Measurements from ENCODE around the gene FKBP10. TPM values are rescaled to one million over a fixed set of nuclear protein-coding genes. Genes with fewer than 3 reads are reported as not detected.
"Not testable (repeated sequence)": the region's sequence is repeated elsewhere in the genome, so short reads cannot be mapped to it uniquely, and the experiment has no call there.

The FKBP10 gene
- total RNA-seq, 4 donors from 2014 or later, result 4.2 to 25.4 (median 6.8) TPM

DNA sequence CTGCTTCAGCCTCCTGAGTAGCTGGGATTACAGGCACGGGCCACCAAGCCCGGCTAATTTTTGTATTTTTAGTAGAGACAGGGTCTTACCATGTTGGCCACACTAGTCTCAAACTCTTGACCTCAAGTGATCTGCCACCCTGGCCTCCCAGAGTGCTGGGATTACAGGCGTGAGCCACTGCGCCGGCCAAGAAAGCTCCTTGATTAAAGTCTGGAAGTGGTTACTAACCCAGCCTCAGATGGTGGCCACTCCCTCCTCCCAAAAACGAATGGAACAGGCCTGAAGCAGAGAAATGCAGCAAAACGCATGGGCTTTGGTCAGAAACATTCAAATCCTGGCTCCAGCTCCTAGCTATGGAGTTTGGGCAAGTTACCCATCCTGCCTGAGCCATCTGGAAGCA is 11.3 kb downstream of the FKBP10 start:
- WGBS, 2 donors, result 53 to 57% methylated on average over 6 to 7 of the region's 7 CpGs
- no peak for DNase-seq (ENCODE audit: low spot score in 2 of 2)
- H3K4me3 ChIP-seq (ENCODE audit: low read depth, poor library complexity, severe bottlenecking), result no peak overlapping the region
- intact Hi-C loops (cut with DNase I; ENCODE audit: low total_unique reads), result no loop called here
- TF ChIP-seq, protein P1, sequence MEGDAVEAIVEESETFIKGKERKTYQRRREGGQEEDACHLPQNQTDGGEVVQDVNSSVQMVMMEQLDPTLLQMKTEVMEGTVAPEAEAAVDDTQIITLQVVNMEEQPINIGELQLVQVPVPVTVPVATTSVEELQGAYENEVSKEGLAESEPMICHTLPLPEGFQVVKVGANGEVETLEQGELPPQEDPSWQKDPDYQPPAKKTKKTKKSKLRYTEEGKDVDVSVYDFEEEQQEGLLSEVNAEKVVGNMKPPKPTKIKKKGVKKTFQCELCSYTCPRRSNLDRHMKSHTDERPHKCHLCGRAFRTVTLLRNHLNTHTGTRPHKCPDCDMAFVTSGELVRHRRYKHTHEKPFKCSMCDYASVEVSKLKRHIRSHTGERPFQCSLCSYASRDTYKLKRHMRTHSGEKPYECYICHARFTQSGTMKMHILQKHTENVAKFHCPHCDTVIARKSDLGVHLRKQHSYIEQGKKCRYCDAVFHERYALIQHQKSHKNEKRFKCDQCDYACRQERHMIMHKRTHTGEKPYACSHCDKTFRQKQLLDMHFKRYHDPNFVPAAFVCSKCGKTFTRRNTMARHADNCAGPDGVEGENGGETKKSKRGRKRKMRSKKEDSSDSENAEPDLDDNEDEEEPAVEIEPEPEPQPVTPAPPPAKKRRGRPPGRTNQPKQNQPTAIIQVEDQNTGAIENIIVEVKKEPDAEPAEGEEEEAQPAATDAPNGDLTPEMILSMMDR (IDR thresholded peaks at IDR 0.05), result no peak
- no peak for TF ChIP-seq POLR2A (IDR thresholded peaks at IDR 0.05)

DNA sequence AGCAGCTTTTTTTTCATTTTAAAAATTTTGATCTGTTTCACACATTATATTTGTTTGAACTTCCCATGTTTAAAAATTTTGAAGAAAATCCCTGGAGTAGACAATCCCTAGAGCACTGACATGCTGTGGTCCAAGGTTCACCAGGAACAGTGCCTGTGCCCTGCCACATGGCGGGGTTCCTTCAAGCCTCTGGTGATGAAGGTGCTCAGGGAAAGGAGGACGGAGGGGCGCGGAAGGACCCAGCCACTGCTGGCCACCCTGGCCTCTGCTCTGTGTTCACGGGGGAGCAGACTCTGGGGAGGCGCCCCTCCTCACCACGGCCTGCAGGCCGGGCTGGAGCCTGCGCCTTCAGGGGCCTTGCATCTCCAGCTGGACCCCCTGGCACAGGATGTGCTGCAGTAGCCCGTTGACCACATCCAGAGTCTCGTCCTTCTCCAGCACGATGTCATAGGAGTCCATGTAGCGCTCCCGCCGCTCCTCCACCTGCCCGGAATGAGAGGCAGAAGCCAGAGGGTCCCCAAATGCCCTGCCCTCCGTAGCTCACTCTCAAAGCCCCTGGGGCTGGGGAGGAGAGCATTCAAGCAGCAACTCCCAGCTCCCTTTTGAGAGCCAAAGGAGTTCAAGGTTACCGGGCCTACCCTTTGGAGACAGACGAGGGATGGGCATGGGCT is 12.5 kb downstream of the FKBP10 start:
- 85 to 93% methylated on average over 19 of the region's 19 CpGs for WGBS, 2 donors
- DNase-seq (ENCODE audit: low spot score in 2 of 2), result no peak
- no peak overlapping the region for H3K4me3 ChIP-seq (ENCODE audit: low read depth, poor library complexity, severe bottlenecking)
- TF ChIP-seq, protein P1 (IDR thresholded peaks at IDR 0.05), result no peak
- TF ChIP-seq POLR2A (IDR thresholded peaks at IDR 0.05), result no peak
- intact Hi-C loops (cut with DNase I; ENCODE audit: low total_unique reads), result no loop called here

DNA sequence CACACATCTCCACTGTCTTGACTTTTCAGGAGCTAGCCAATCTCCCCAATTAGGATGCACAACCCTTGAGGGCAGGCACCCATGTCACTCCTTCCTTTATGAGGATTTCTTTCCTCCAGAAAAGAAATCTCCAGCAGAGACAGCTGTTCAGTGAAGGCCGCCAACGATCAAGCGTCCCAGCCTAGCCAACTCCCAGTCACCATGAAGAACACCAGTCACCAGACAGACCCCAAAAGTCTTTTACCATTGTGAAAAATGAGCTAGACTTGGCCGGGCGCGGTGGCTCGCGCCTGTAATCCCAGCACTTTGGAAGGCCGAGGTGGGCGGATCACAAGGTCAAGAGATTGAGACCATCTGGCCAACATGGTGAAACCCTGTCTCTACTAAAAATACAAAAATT is 17.2 kb downstream of the FKBP10 start:
- 86 to 87% methylated on average over 10 of the region's 10 CpGs for WGBS, 2 donors
- intact Hi-C loops (cut with DNase I; ENCODE audit: low total_unique reads); H3K4me3 ChIP-seq (ENCODE audit: low read depth, poor library complexity, severe bottlenecking): not testable (repeated sequence)

DNA sequence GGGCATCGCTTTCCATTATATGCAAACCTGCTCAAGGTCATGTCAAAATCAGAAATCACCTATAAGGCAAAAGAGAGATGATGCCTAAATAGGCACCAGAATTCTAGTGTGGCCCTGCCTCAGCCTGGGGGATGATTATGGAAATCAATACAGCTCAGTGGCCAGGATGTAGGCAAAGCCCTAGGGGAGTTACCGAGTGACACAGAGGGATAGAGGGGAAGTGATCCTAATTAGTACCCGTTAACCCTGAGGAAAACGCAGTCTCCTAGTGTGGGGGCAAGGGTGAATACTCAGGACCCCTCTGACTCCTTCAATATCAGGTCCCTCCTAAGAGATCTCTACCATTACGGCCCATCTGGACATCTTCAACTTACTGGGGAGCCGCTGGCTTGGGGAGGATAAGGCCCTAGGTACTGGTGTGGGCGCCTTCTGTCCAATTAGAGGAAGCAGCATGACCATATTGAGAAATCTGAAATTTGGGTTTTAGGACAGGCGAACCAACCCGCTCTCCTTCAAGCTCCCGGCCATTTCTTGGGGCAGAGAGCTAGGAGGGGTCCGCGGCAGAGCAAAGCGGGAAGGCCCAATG is 22.5 kb downstream of the FKBP10 start:
- no peak for DNase-seq (ENCODE audit: low spot score in 2 of 2)
- peak overlapping the region; percentile 84 for H3K4me3 ChIP-seq (ENCODE audit: low read depth, poor library complexity, severe bottlenecking)
- TF ChIP-seq, protein P1 (IDR thresholded peaks at IDR 0.05), result no peak
- no peak for TF ChIP-seq POLR2A (IDR thresholded peaks at IDR 0.05)
- WGBS, 2 donors, result 12 to 13% methylated on average over 10 to 13 of the region's 13 CpGs
- intact Hi-C loops (cut with DNase I; ENCODE audit: low total_unique reads), result no loop called here

More for the DNA sequence above, 17.2 kb downstream of the FKBP10 start:
- DNase-seq (ENCODE audit: low spot score in 2 of 2), result peak in 1 of 2 donors; percentile 63

DNA sequence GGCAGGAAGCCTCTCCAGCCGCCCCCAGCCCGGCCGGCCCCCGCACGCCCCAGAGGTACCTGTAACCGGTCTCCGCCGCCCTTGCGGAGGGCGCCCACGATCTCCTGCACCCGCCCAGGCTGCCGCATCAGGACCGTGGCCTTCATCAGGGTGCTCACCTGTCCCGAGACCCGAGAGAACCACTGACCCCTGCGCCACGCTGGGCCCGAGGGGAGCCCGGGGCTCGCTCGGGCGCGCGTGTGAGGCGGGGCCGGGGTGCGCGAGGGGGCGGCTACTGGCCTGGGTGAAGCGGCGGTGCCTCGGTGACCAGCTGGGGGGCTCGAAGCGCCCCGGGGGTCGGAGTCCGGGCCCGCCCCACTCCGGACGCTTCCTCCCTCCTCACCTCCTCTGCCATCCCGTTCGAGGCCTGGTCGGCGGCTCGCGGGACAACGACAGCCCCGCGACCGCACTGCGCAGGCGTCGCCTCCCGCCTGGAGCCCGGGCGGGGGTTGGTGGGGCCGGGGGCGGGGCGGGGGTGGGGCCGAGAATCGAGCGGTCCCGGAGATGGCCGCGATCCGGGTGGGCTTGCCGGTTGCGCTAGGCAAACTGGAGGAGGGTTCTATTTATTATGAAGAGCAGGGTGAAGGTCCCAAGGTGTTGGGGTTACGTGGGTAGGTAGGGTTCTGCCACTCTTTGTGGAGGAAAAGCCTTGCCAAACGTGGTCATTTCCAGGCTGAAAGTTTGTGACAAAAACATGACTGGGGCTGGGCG is 23.2 kb downstream of the FKBP10 start, which contains the start of gene NT5C3B:
NT5C3B (minus strand) TSS at position 433 of the 750 bp plus-strand sequence; CDS start at position 394, 39 bp downstream.
- H3K4me3 ChIP-seq (ENCODE audit: low read depth, poor library complexity, severe bottlenecking), result peak within 1 kb of the TSS; percentile 84
- 0 to 2% methylated on average over 16 to 28 of the region's 72 CpGs for WGBS, 2 donors
- intact Hi-C loops (cut with DNase I; ENCODE audit: low total_unique reads), result no loop called here
- DNase-seq (ENCODE audit: low spot score in 2 of 2), result peak in 1 of 2 donors; percentile 91
- TF ChIP-seq, protein P1 (IDR thresholded peaks at IDR 0.05), result no peak

DNA sequence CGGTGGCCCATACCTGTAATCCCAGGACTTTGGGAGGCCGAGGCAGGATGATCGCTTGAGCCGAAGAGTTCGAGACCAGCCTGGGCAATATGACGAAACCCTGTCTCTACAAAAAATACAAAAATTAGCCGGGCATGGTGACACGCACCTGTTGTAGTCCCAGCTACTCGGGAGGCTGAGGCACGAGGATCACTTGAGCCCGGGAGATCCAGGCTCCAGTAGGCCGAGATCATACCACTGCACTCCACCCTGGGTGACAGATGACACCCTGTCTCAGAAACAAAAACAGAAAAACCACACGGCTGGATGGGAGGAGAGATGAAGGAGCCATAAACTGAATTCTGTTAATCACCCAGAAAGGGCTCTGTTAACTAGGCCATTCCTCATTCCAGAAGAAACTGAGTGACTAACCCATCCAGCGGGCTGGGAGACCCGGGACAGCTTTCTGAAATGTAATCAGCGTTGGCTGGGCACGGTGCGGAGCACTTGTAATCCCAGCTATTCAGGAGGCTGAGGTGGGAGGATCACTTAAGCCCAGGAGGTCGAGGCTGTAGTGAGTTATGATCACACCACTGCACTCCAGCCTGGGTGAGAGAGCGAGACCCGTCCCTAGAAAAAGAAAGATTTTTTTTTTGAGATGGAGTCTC is 23.9 kb downstream of the FKBP10 start:
- DNase-seq (ENCODE audit: low spot score in 2 of 2), result no peak
- no peak overlapping the region for H3K4me3 ChIP-seq (ENCODE audit: low read depth, poor library complexity, severe bottlenecking)
- intact Hi-C loops (cut with DNase I; ENCODE audit: low total_unique reads), result no loop called here
- no peak for TF ChIP-seq POLR2A (IDR thresholded peaks at IDR 0.05)
- TF ChIP-seq, protein P1 (IDR thresholded peaks at IDR 0.05), result no peak
- WGBS, 2 donors, result 45 to 51% methylated on average over 21 of the region's 21 CpGs

Data from lower leg skin (tissue), 4 donors.